ENCODE data around the gene CLIC1. TPM values are rescaled to one million over a fixed set of nuclear protein-coding genes. Genes with fewer than 3 reads are reported as not detected.

CLIC1 gene
- total RNA-seq, 2 experiments from 2014 or later = 314 to 413 TPM

DNA sequence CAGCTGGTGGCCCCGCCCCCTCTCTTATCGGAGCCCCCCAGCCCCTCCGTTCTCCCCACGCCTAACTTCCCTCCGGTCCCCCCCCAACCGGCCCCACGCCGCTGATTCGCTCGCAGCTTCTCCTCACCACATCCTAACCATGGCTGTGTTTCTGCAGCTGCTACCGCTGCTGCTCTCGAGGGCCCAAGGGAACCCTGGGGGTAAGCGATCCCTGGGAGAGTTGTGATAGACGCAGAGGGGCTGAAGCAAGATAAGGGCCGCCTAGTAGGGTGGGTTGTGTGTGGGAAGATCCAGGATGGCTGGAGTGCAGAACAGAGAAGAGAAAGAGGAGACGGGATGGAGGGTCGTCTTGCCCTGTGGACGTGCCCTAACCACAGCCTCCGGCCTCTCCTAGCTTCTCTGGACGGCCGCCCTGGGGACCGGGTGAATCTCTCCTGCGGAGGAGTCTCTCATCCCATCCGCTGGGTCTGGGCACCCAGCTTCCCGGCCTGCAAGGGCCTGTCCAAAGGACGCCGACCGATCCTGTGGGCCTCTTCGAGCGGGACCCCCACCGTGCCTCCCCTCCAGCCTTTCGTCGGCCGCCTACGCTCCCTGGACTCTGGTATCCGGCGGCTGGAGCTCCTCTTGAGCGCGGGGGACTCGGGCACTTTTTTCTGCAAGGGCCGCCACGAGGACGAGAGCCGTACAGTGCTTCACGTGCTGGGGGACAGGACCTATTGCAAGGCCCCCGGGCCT lies 12.9 kb downstream of the CLIC1 start, which contains the start of gene MPIG6B:
Gene MPIG6B, plus strand, starts transcription at position 129 of the 735 bp plus-strand sequence. Its CDS starts 11 bp downstream, at position 140.
- Histone ChIP-seq H3K4me3 (ENCODE audit: low read depth, low read length, poor library complexity, severe bottlenecking) (no peak within 1 kb of the TSS), H3K9me2 (ENCODE audit: insufficient read depth, low read length) (no peaks in the 10 kb centered on the region), H3K9me3 (ENCODE audit: low read length) (no peaks in the 10 kb centered on the region), H3K27ac (ENCODE audit: low read depth, low read length, poor library complexity, severe bottlenecking) (no peak within 1 kb of the TSS), H3K79me2 (ENCODE audit: insufficient read depth, low read depth, low read length) (no peaks in the 10 kb centered on the region), H3K4me1 (ENCODE audit: insufficient read depth, low read length, poor library complexity, severe bottlenecking) (peaks cover 20% of the 10 kb centered on the region), H3K36me3 (ENCODE audit: insufficient read depth, low read length) (peaks cover 20% of the 10 kb centered on the region; the same call in 1 of the 2 replicates), H4K20me1 (ENCODE audit: insufficient read depth, low read length) (no peaks in the 10 kb centered on the region), H2AFZ (ENCODE audit: low read length) (no peak within 1 kb of the TSS), H3K4me2 (ENCODE audit: low read length) (no peak within 1 kb of the TSS)
- TF ChIP-seq CTCF (conservative IDR thresholded peaks at IDR 0.05; ENCODE audit: low read length) = no peak
- intact Hi-C loops (cut with micrococcal nuclease; ENCODE audit: unreplicated experiment) = no loop called here
- no TSS peak for BruUV-seq (replicated peaks)
- no peak for DNase-seq (ENCODE audit: low spot score)
- POLR2A ChIA-PET = interaction anchor here (0.6 kb wide), 1 partner anchor 110 kb away, joined by 3 read pairs; no protein-coding TSS in a partner anchor
- CTCF ChIA-PET (ENCODE audit: unreplicated experiment) = no interaction called here

GRCh38 chr6:31722173-31722572 lies 14.2 kb downstream of the CLIC1 start:
- no TSS peak for BruUV-seq (replicated peaks)
- POLR2A ChIA-PET = interaction anchor here (0.6 kb wide), 1 partner anchor 964 kb away, joined by 4 read pairs; no protein-coding TSS in a partner anchor

More at GRCh38 chr6:31722173-31722572, 14.2 kb downstream of the CLIC1 start:
- no peak for DNase-seq (ENCODE audit: low spot score)
- Histone ChIP-seq H3K36me3 (ENCODE audit: insufficient read depth, low read length) (peaks cover 14% of the 10 kb centered on the region; the same call in 1 of the 2 replicates), H3K4me3 (ENCODE audit: low read depth, low read length, poor library complexity, severe bottlenecking) (no peak overlapping the region), H3K27ac (ENCODE audit: low read depth, low read length, poor library complexity, severe bottlenecking) (no peak overlapping the region), H3K4me2 (ENCODE audit: low read length) (no peak overlapping the region), H4K20me1 (ENCODE audit: insufficient read depth, low read length) (no peaks in the 10 kb centered on the region), H3K79me2 (ENCODE audit: insufficient read depth, low read depth, low read length) (no peaks in the 10 kb centered on the region), H3K9me2 (ENCODE audit: insufficient read depth, low read length) (no peaks in the 10 kb centered on the region), H3K4me1 (ENCODE audit: insufficient read depth, low read length, poor library complexity, severe bottlenecking) (peaks cover 8% of the 10 kb centered on the region), H3K9me3 (ENCODE audit: low read length) (no peaks in the 10 kb centered on the region), H2AFZ (ENCODE audit: low read length) (no peak overlapping the region)
- CTCF ChIA-PET (ENCODE audit: unreplicated experiment) = no interaction called here
- TF ChIP-seq CTCF (conservative IDR thresholded peaks at IDR 0.05; ENCODE audit: low read length) (no peak), EZH2phosphoT487 (IDR thresholded peaks at IDR 0.05; ENCODE audit: borderline replicate concordance, low read depth, low read length) (no peak)
- intact Hi-C loops (cut with micrococcal nuclease; ENCODE audit: unreplicated experiment) = no loop called here

Measured in OCI-LY7 (cell line).